Right cardiac atrium (tissue), 5 donors: ENCODE measurements around the gene SFSWAP. TPM values are rescaled to one million over a fixed set of nuclear protein-coding genes. Genes with fewer than 3 reads are reported as not detected.

Experiments used
- ATAC-seq, 2 donors: fragments of 200-7000 bp; cut with Tn5 transposase; one replicate each; pipeline versions ENCODE4 v1.8.0 to v1.9.1; 2020; ENCODE audit warnings: moderate library complexity in 2 of 2, mild to moderate bottlenecking in 1 of 2
- DNase-seq, 3 donors: peaks; one replicate each; pipeline ENCODE4 v3.0.0-alpha.2; 2020
- H3K27ac ChIP-seq: one replicate; pipeline ENCODE4 v1.5.1; 2013; ENCODE audit warnings: mild to moderate bottlenecking, low read length, control low read depth, moderate library complexity
- H3K27me3 ChIP-seq: one replicate; pipeline ENCODE4 v1.6.1; 2013; ENCODE audit not compliant: control insufficient read depth, insufficient read depth
- H3K4me1 ChIP-seq: one replicate; pipeline ENCODE4 v1.6.1; 2013; ENCODE audit warnings: low read length; ENCODE audit not compliant: control insufficient read depth, insufficient read depth
- H3K4me3 ChIP-seq: one replicate; pipeline ENCODE4 v1.5.1; 2013; ENCODE audit warnings: low read length, control low read depth
- H3K9me3 ChIP-seq: one replicate; pipeline ENCODE4 v1.6.1; 2013; ENCODE audit warnings: low read length; ENCODE audit not compliant: control insufficient read depth
- WGBS: extraction: QIAGEN DNeasy Blood & Tissue Kit; methylation state at CpG from one replicate; pipeline ENCODE4 v1.1.7; 2013; 5-methylcytosine and 5-hydroxymethylcytosine counted together
- intact Hi-C, 4 donors: fragments of 100-400 bp; cut with DNase I; formaldehyde crosslinking; loops; one replicate each; pipeline versions ENCODE4 v1.11.0 to v1.14.0; 2022 to 2023
- polyA plus RNA-seq: library from polyadenylated mRNA; stranded (reverse); fragments of 200-250 nt; gene quantifications from one replicate; pipeline ENCODE4 v1.2.3, GENCODE V29; 2013
- total RNA-seq, 4 donors: library from RNA; stranded (reverse); fragmentation: NEBNext Ultra II Directional; extraction: Animal tissue kit (Norgen Biotek cat#: 25700); gene quantifications; one replicate each; pipeline ENCODE4 v1.2.1, GENCODE V29; 2021
- donor health status: healthy with polysubstance abuse.
- donor health status: DM: no; HTN: yes; CAD: no.
- donor health status: DM: no; HTN: no; CAD: no.
- donor health status: DM: no; HTN: yes; CAD: no; lungs with severe emphysema.
- donor health status: DM: yes; HTN: yes; CAD: no.

Gene SFSWAP
- total and polyA plus RNA-seq, 5 donors, result 16.6 to 24.1 (median 22.2) TPM

GRCh38 chr12:131690320-131690719, 20.6 kb upstream of the SFSWAP start:
- DNase-seq (no peak), ATAC-seq (no peak)
- Histone ChIP-seq H3K4me1 (no peaks in the 10 kb centered on the region), H3K27me3 (no peaks in the 10 kb centered on the region), H3K9me3 (no peaks in the 10 kb centered on the region), H3K27ac (no peak overlapping the region), H3K4me3 (no peak overlapping the region)
- 81% methylated on average over 10 of the region's 10 CpGs for WGBS
- intact Hi-C loops, result no loop called here

GRCh38 chr12:131692431-131692830, 18.5 kb upstream of the SFSWAP start:
- DNase-seq, result no peak
- H3K27me3 ChIP-seq, result no peaks in the 10 kb centered on the region
- WGBS, result 78% methylated on average over 19 of the region's 19 CpGs
- H3K27ac ChIP-seq, result no peak overlapping the region
- intact Hi-C loops, result no loop called here
- ATAC-seq, result no peak
- no peak overlapping the region for H3K4me3 ChIP-seq
- no peaks in the 10 kb centered on the region for H3K9me3 ChIP-seq
- no peaks in the 10 kb centered on the region for H3K4me1 ChIP-seq

DNA sequence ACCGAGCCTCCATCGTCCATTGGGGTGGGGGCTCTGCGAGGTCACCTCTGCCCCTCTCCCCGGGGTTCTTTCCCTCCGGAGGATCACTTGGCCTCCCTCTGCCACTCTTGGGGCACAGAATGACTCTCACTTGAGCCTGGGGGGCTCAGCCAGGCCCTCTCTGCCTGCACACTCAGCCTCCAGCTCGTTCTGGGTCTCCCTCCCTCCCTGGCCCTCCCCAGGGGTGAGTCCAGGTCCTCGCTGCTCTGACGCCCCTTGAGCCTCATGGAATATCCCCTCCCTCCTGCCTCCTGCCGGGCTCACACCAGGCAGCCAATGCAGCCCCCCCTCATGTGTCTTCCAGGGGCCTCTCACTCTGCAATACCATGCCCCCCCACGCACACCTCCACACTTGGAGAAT, 17.7 kb upstream of the SFSWAP start:
- Histone ChIP-seq H3K4me1 (no peaks in the 10 kb centered on the region), H3K27me3 (no peaks in the 10 kb centered on the region), H3K9me3 (no peaks in the 10 kb centered on the region), H3K27ac (no peak overlapping the region), H3K4me3 (no peak overlapping the region)
- ATAC-seq (peak in 1 of 2 donors; percentile 36), DNase-seq (no peak)
- 65% methylated on average over 10 of the region's 10 CpGs for whole genome bisulfite sequencing
- intact Hi-C loops, result no loop called here

DNA sequence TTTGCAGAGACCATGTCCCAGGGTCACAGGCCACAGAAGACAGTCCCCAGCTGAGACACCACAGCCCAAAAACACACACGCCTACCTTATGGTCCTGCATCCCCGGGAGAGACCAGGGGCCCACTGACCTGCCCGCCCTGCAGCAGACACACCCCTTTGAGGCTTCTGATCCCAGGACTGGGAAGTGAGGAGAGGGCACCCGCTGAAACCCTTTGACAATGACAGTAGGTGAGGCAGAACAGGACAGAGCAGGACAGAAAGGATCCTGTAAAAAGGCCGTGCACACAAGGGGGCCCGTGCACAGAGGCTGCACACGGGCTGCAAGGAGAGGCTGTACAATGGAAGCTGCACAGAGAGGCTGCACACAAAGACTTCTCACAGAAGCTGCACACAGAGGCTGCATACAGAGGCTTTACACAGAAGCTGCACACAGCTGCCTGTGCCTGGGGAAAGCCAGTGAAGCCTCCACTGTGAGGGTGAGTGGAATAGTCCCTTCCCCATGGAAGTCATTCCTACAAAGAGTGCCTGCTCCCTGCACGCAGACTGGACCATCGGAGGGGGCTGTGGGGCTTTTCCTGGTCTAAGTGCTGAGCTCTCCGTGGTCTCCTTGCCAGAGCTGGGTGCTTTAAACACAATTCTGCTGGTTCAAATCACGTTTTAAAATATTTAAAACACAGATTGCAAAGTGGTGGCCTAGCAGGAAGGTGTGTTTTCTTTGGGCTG, 16.6 kb upstream of the SFSWAP start:
- Histone ChIP-seq H3K27me3 (no peaks in the 10 kb centered on the region), H3K27ac (no peak overlapping the region), H3K4me1 (no peaks in the 10 kb centered on the region), H3K4me3 (no peak overlapping the region), H3K9me3 (no peaks in the 10 kb centered on the region)
- ATAC-seq (no peak), DNase-seq (no peak)
- WGBS, result 73% methylated on average over 11 of the region's 11 CpGs
- intact Hi-C loops, result no loop called here

DNA sequence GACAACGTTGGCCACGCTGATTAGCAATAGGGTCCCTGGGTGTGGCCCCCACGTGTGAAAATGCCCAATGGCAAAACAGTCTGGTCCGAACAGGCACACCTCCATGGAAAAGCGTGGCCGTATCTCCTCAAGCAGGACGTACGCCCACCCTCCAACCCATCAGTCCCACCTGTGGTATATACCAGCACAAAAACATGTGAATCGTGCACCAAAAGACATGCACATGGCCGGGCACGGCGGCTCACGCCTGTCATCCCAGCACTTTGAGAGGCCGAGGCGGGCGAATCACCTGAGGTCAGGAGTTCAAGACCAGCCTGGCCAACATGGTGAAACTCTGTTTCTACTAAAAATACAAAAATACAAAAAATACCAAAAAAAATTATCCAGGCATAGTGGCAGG, 14.9 kb upstream of the SFSWAP start:
- ATAC-seq, result no peak
- no peak overlapping the region for H3K27ac ChIP-seq
- intact Hi-C loops, result no loop called here
- DNase-seq, result no peak
- no peaks in the 10 kb centered on the region for H3K27me3 ChIP-seq
- H3K4me1 ChIP-seq, result no peaks in the 10 kb centered on the region
- 83% methylated on average over 16 of the region's 16 CpGs for WGBS
- no peak overlapping the region for H3K4me3 ChIP-seq
- H3K9me3 ChIP-seq, result no peaks in the 10 kb centered on the region

DNA sequence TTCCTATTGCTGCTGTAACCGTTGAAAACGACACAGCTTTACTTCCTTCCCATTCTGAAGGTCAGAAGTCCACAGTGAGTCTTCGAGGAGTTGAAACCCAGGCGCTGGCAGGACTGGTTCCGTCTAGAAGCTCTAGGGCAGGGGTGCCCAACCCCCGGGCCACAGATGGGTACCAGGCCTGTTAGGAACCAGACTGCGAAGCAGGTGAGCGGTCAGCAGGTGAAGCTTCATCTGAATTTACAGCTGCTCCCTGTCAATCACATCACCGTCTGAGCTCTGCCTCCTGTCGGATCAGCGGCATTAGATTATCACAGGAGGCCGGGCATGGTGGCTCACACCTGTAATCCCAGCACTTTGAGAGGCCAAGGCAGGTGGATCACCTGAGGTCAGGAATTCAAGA, 12.6 kb upstream of the SFSWAP start:
- DNase-seq (no peak), ATAC-seq (no peak)
- no peaks in the 10 kb centered on the region for H3K9me3 ChIP-seq
- H3K4me3 ChIP-seq, result no peak overlapping the region
- no peaks in the 10 kb centered on the region for H3K4me1 ChIP-seq
- 72% methylated on average over 12 of the region's 12 CpGs for WGBS
- H3K27ac ChIP-seq, result no peak overlapping the region
- no peaks in the 10 kb centered on the region for H3K27me3 ChIP-seq
- intact Hi-C loops, result no loop called here

DNA sequence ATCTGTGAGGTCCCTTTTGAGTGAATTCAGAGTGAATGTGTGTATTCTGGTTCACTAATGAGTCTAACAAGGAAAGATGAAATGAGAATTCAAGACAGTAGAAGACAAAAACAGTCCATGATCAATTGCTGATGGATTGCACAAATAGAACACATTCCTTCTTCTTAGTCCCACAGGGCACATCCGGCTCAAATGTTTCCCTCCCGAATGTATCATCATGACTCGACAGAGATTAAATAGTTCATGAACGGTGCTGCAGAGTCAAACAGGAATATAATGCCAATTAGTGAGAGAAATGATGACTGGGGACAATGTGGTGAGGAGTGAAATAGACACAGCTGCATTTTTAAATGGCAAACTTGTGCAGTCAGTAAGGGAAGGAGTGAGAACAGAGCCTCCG, 11.5 kb upstream of the SFSWAP start:
- intact Hi-C loops, result no loop called here
- no peak for ATAC-seq
- Histone ChIP-seq H3K27ac (no peak overlapping the region), H3K4me3 (no peak overlapping the region), H3K9me3 (no peaks in the 10 kb centered on the region), H3K27me3 (no peaks in the 10 kb centered on the region), H3K4me1 (no peaks in the 10 kb centered on the region)
- no peak for DNase-seq
- WGBS, result 68% methylated on average over 5 of the region's 5 CpGs

GRCh38 chr12:131700271-131700670, 10.6 kb upstream of the SFSWAP start:
- no peaks in the 10 kb centered on the region for H3K4me1 ChIP-seq
- no peaks in the 10 kb centered on the region for H3K27me3 ChIP-seq
- H3K27ac ChIP-seq, result no peak overlapping the region
- no peak overlapping the region for H3K4me3 ChIP-seq
- no peaks in the 10 kb centered on the region for H3K9me3 ChIP-seq
- intact Hi-C loops, result no loop called here
- ATAC-seq (no peak), DNase-seq (no peak)
- WGBS, result 78% methylated on average over 8 of the region's 8 CpGs

DNA sequence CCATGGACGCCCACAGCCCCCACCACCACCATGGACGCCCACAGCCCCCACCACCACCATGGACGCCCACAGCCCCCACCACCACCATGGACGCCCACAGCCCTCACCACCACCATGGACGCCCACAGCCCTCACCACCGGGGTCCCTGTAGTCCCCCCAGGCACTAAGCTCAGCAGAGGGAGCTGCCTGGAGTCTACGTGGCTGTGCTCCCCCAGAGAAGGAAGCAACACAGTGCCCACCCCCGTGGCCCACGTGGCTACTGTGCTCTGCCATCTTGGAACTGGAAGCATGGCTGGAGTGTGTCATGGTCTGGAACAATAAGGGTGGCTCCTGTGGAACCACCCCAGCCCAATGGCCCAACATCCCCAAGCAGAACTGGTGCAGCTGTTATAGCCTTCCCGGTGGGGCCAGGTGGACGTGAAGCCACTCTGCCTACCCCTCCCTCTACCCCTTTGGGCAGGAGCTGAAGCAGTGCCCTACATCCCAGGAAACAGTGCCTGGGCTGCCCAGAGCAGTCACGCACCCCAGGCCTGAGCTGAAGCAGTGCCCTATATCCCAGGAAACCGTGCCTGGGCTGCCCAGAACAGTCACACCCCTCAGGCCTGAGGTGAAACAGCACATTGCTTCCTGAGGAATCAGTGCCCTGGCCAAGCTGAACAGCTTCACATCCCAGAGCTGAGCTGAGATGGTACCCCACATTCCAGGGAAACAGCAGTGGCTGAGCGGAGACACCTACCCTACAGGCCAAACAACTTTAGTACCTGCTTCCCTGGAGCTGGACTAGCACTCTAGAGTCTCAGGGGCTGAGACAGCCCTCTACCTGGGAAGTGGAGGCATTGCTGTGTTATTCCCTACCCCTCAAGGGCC, 9.0 kb upstream of the SFSWAP start:
- Histone ChIP-seq H3K4me3 (no peak overlapping the region), H3K27me3 (no peaks in the 10 kb centered on the region), H3K9me3 (no peaks in the 10 kb centered on the region), H3K27ac (no peak overlapping the region), H3K4me1 (no peaks in the 10 kb centered on the region)
- no peak for ATAC-seq
- no peak for DNase-seq
- WGBS, result 91% methylated on average over 12 of the region's 14 CpGs
- intact Hi-C loops, result no loop called here

DNA sequence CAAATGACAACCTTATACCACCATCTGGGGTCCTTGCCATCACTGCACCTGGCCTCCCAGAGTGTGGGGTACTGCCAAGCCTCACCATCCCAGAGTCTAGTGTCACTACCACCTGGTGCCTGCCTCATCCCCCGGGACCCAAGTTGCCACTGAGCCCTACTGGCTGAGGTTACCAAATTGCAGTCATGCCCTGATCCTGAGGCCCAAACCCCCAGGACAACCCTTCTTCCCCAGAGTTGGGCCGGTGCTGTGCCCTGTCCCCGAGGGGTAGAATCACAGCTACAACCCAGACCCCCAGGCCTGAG, 8.4 kb upstream of the SFSWAP start:
- peak in 1 of 2 donors; percentile 11 for ATAC-seq
- Histone ChIP-seq H3K4me3 (no peak overlapping the region), H3K9me3 (no peaks in the 10 kb centered on the region), H3K4me1 (no peaks in the 10 kb centered on the region), H3K27ac (no peak overlapping the region), H3K27me3 (no peaks in the 10 kb centered on the region)
- no peak for DNase-seq
- WGBS, result 92% methylated on average over 3 of the region's 3 CpGs
- intact Hi-C loops, result no loop called here

- Histone ChIP-seq H3K4me1 (no peaks in the 10 kb centered on the region), H3K27ac (no peak overlapping the region), H3K4me3 (no peak overlapping the region), H3K9me3 (no peaks in the 10 kb centered on the region), H3K27me3 (no peaks in the 10 kb centered on the region)
- no peak for ATAC-seq
- intact Hi-C loops, result no loop called here
- no peak for DNase-seq
Observed at GRCh38 chr12:131703161-131703560, 7.7 kb upstream of the SFSWAP start.
